KMS-11 (cell line): ENCODE measurements around the gene MDFIC.
A peak's percentile ranks its signal among the peaks of the same experiment; 100 is the strongest.

Source experiments
- H2AFZ ChIP-seq: fragments of 200-600 bp; sonication (generic); 2 replicates; pipeline ENCODE4 v1.6.1; 2016; ENCODE audit warnings: antibody characterized with exemption, mixed run types, low read depth
- H3K27ac ChIP-seq: fragments of 200-600 bp; sonication (generic); 2 replicates; pipeline ENCODE4 v1.6.1; 2016; ENCODE audit warnings: mild to moderate bottlenecking, mixed run types
- H3K27me3 ChIP-seq: fragments of 200-600 bp; sonication (generic); 2 replicates; pipeline ENCODE4 v1.6.1; 2017; ENCODE audit warnings: mild to moderate bottlenecking, low read depth, mixed run types, moderate library complexity; ENCODE audit not compliant: insufficient read depth
- H3K36me3 ChIP-seq: fragments of 200-600 bp; sonication (generic); 2 replicates; pipeline ENCODE4 v1.6.1; 2017; ENCODE audit warnings: mild to moderate bottlenecking, mixed run types; ENCODE audit not compliant: insufficient read depth
- H3K4me1 ChIP-seq: fragments of 200-600 bp; sonication (generic); 2 replicates; pipeline ENCODE4 v1.6.1; 2016; ENCODE audit warnings: mild to moderate bottlenecking, low read depth, mixed run types; ENCODE audit not compliant: poor library complexity, severe bottlenecking
- H3K4me2 ChIP-seq: fragments of 200-600 bp; sonication (generic); 2 replicates; pipeline ENCODE4 v1.7.0; 2016; ENCODE audit warnings: mild to moderate bottlenecking, mixed run types
- H3K4me3 ChIP-seq: fragments of 200-600 bp; sonication (generic); IDR thresholded peaks from 2 replicates; pipeline ENCODE4 v1.6.1; 2017; ENCODE audit warnings: low read depth, low read length, mixed read lengths; ENCODE audit not compliant: insufficient read depth
- H3K79me2 ChIP-seq: fragments of 200-600 bp; sonication (generic); 2 replicates; pipeline ENCODE4 v1.6.1; 2016; ENCODE audit warnings: low read depth, mixed run types; ENCODE audit not compliant: insufficient read depth
- H3K9ac ChIP-seq: fragments of 200-600 bp; sonication (generic); 2 replicates; pipeline ENCODE4 v1.6.1; 2016; ENCODE audit warnings: mild to moderate bottlenecking, mixed run types
- H4K20me1 ChIP-seq: fragments of 200-600 bp; sonication (generic); 2 replicates; pipeline ENCODE4 v1.6.1; 2016; ENCODE audit warnings: mild to moderate bottlenecking, mixed run types; ENCODE audit not compliant: insufficient read depth
- TF ChIP-seq, protein P1 (sequence below): fragments of 200-600 bp; sonication (generic); conservative IDR thresholded peaks from 2 replicates; pipeline ENCODE4 v1.6.1; 2017; ENCODE audit warnings: low read depth, mild to moderate bottlenecking, antibody characterized with exemption, low read length, moderate library complexity, mixed read lengths

Gene MDFIC, protein sequence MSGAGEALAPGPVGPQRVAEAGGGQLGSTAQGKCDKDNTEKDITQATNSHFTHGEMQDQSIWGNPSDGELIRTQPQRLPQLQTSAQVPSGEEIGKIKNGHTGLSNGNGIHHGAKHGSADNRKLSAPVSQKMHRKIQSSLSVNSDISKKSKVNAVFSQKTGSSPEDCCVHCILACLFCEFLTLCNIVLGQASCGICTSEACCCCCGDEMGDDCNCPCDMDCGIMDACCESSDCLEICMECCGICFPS

DNA sequence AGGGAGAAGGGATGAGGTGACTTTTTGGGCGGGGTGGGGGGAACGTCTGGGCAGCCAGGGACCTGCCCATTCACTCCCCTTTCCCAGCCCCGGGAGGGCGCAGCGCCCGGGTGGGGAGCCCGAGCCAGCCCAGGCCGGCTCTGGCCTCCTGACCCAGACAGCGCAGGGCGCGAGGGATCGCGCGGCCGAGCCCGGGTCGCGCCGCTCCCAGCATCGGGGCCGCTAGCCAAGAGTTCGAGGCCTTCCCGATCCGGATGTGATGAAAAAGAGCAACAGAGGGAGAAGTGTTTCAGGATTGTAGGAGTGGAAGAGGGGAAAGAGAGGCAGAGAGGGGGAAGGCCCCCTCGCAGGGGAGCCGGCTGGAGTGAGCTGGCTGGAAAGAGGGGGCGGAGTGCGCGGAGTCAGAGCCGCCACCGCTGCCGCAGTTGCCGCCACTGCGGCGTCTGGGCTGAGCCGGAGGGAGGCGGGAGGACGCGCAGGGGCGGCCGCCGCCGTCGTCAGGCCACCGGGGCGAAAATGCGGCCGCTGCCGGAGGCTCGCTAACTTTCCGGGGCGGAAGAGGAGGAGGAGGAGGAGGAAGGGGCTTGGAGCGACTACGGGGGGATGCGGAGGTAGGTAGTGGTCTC lies at the start of gene MDFIC:
Gene MDFIC, plus strand, starts transcription at position 69 of the 626 bp plus-strand sequence. CDS start 940 bp downstream, outside the sequence.
- Histone ChIP-seq H3K27ac (peak within 1 kb of the TSS; percentile 66), H2AFZ (peak within 1 kb of the TSS; percentile 97)

DNA sequence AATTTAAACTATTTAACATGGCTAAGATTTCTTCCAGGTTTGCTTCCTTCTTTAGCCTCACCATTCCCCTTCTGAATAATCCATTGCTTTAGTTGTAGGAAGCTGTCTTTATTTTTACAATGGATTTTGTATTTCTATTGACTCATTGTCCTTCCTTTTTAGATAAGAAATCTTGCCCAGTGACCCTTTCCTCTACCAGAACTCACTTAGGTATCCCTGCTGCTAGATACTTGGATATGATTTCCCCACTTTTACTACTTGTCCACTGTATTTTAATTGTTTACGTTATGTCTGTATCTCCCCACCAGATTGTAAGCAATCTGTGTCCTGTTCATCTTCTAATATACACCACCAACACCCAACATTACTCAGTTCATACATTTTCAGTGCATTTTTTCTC lies 47.7 kb upstream of the MDFIC start:
- Histone ChIP-seq H3K27ac (no peak overlapping the region), H3K9ac (no peak overlapping the region), H3K27me3 (no peaks in the 10 kb centered on the region), H4K20me1 (no peaks in the 10 kb centered on the region), H3K36me3 (no peaks in the 10 kb centered on the region), H3K4me1 (no peaks in the 10 kb centered on the region), H3K4me2 (no peak overlapping the region), H3K4me3 (no peak overlapping the region), H3K79me2 (no peaks in the 10 kb centered on the region), H2AFZ (no peak overlapping the region)
- TF ChIP-seq, protein P1, sequence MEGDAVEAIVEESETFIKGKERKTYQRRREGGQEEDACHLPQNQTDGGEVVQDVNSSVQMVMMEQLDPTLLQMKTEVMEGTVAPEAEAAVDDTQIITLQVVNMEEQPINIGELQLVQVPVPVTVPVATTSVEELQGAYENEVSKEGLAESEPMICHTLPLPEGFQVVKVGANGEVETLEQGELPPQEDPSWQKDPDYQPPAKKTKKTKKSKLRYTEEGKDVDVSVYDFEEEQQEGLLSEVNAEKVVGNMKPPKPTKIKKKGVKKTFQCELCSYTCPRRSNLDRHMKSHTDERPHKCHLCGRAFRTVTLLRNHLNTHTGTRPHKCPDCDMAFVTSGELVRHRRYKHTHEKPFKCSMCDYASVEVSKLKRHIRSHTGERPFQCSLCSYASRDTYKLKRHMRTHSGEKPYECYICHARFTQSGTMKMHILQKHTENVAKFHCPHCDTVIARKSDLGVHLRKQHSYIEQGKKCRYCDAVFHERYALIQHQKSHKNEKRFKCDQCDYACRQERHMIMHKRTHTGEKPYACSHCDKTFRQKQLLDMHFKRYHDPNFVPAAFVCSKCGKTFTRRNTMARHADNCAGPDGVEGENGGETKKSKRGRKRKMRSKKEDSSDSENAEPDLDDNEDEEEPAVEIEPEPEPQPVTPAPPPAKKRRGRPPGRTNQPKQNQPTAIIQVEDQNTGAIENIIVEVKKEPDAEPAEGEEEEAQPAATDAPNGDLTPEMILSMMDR, result no peak

More for the DNA sequence above, at the start of gene MDFIC:
- Histone ChIP-seq H3K4me1 (peaks cover 33% of the 10 kb centered on the region), H3K79me2 (peaks cover 39% of the 10 kb centered on the region), H4K20me1 (no peaks in the 10 kb centered on the region), H3K9ac (peak within 1 kb of the TSS; percentile 93), H3K27me3 (no peaks in the 10 kb centered on the region), H3K4me2 (peak within 1 kb of the TSS; percentile 55), H3K36me3 (no peaks in the 10 kb centered on the region), H3K4me3 (no peak within 1 kb of the TSS)
- TF ChIP-seq, protein P1, result no peak

DNA sequence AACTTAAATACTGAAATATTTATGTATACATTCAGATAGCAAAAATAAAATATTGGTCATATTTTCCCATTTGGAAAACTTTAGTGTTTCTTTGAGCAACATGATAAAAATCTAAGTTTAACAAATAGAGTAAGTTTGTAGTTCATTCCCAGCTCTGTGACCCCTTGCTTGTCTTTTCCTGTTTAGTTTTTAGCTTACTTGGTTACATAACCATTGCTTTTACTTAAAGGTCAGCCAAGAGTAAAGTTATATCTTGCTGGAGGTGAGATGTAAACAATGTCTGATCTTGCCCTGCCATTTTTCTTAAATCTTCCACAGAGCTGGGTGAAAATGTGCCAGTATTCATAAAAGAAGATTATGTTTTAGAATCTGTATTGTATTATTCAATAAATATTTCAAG lies 46.7 kb upstream of the MDFIC start:
- Histone ChIP-seq H2AFZ (no peak overlapping the region), H3K36me3 (no peaks in the 10 kb centered on the region), H3K4me3 (no peak overlapping the region), H3K4me1 (no peaks in the 10 kb centered on the region), H3K9ac (no peak overlapping the region), H3K79me2 (no peaks in the 10 kb centered on the region), H3K27me3 (no peaks in the 10 kb centered on the region), H3K27ac (no peak overlapping the region), H4K20me1 (no peaks in the 10 kb centered on the region), H3K4me2 (no peak overlapping the region)
- TF ChIP-seq, protein P1, result no peak

DNA sequence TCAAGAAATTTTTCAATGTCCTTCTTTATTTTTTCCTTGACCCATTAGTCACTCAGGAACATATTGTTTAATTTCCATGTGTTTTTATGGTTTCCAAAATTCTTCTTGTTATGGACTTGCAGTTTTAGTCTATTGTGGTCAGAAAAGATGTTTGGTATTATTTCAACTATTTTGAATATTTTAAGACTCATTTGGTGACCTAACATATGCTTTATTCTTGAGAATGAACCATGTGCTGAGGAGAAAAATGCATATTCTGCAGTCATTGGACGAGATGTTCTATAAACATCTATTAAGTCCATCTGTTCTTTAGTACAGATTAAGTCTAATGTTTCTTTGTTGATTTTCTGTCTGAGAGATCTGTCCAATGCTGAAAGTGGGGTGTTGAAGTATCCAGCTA lies 42.3 kb upstream of the MDFIC start:
- H3K27ac ChIP-seq, result no peak overlapping the region
- no peaks in the 10 kb centered on the region for H3K27me3 ChIP-seq
- no peak overlapping the region for H3K9ac ChIP-seq
- no peaks in the 10 kb centered on the region for H3K79me2 ChIP-seq
- no peaks in the 10 kb centered on the region for H3K36me3 ChIP-seq
- H3K4me3 ChIP-seq, result no peak overlapping the region
- H4K20me1 ChIP-seq, result no peaks in the 10 kb centered on the region
- TF ChIP-seq, protein P1, result no peak
- no peak overlapping the region for H3K4me2 ChIP-seq
- no peaks in the 10 kb centered on the region for H3K4me1 ChIP-seq
- no peak overlapping the region for H2AFZ ChIP-seq
